ENCODE measurements around the gene IDH3B. TPM values are rescaled to one million over a fixed set of nuclear protein-coding genes. Genes with fewer than 3 reads are reported as not detected.
A peak's percentile ranks its signal among the peaks of the same experiment; 100 is the strongest.

IDH3B gene
- total and polyA plus RNA-seq, 2 of the 13 experiments (the other 11 are each of a cell fraction or from before 2014, with no cell fraction given): 215 to 254 TPM

- TF ChIP-seq, protein P1, sequence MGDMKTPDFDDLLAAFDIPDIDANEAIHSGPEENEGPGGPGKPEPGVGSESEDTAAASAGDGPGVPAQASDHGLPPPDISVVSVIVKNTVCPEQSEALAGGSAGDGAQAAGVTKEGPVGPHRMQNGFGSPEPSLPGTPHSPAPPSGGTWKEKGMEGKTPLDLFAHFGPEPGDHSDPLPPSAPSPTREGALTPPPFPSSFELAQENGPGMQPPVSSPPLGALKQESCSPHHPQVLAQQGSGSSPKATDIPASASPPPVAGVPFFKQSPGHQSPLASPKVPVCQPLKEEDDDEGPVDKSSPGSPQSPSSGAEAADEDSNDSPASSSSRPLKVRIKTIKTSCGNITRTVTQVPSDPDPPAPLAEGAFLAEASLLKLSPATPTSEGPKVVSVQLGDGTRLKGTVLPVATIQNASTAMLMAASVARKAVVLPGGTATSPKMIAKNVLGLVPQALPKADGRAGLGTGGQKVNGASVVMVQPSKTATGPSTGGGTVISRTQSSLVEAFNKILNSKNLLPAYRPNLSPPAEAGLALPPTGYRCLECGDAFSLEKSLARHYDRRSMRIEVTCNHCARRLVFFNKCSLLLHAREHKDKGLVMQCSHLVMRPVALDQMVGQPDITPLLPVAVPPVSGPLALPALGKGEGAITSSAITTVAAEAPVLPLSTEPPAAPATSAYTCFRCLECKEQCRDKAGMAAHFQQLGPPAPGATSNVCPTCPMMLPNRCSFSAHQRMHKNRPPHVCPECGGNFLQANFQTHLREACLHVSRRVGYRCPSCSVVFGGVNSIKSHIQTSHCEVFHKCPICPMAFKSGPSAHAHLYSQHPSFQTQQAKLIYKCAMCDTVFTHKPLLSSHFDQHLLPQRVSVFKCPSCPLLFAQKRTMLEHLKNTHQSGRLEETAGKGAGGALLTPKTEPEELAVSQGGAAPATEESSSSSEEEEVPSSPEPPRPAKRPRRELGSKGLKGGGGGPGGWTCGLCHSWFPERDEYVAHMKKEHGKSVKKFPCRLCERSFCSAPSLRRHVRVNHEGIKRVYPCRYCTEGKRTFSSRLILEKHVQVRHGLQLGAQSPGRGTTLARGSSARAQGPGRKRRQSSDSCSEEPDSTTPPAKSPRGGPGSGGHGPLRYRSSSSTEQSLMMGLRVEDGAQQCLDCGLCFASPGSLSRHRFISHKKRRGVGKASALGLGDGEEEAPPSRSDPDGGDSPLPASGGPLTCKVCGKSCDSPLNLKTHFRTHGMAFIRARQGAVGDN (CRISPR knock-in tag; IDR thresholded peaks at IDR 0.05): 0 out of 2 replicates have a peak, but pooled peaks have one; percentile 20
- TF ChIP-seq ZNF567 (CRISPR knock-in tag; IDR thresholded peaks at IDR 0.05; ENCODE audit: borderline replicate concordance): no peak
- no peak for TF ChIP-seq RFXANK (CRISPR knock-in tag; IDR thresholded peaks at IDR 0.05)
- TF ChIP-seq CAMTA2 (CRISPR knock-in tag; IDR thresholded peaks at IDR 0.05; ENCODE audit: borderline replicate concordance): no peak
Observed at GRCh38 chr20:2707353-2708072, 43.5 kb upstream of the IDH3B start (continued).

DNA sequence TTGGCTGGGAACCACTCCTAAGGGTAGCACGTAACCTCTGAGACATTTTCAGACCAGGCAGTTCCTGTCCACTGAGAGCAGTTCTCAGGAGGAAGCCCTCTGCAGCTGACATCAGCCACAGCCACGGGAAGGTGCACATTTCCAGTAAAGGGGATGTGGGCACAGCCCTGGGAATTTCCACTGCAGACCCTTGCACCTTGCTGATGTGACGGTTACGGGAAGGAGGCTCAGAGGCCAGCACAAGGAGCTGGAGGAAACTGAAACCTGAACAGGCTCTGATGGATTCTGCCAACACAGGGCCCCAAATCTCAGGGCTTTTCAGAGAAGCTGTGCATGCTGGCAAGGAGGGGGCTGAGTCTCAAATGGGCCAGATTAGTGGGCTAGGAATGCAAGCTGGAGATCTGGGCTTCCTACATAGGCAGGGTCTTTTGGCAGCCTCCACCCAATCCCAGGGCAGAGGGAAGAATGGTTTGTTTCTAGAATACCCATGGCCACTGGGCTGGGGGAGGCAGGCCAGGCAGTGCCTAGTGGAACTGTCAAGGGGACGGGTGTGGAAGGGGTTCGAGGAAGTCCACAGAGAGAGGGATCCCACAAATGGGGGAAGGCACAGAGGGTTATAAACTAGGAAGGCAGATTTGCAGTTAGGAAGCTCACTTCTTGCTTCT lies 42.8 kb upstream of the IDH3B start:
- BruUV-seq (replicated peaks): no TSS peak
- peaks cover 22 to 78% of the 10 kb centered on the region in 2 experiments; a peak in 4 of 5 replicates for H3K27me3 ChIP-seq (ENCODE audit: control insufficient read depth in 1 of 2, insufficient read depth in 2 of 2, low read length in 2 of 2)
- intact Hi-C loops (cut with micrococcal nuclease; ENCODE audit: unreplicated experiment) (no loop called here), in situ Hi-C loops (cut with HindIII; ENCODE audit: extremely low pct_ligation_motif_present, low pct_unique_long_range_greater_than_20kb) (no loop called here)
- H4K20me1 ChIP-seq (ENCODE audit: insufficient read depth, low read length): no peaks in the 10 kb centered on the region
- no peak overlapping the region for H3K27ac ChIP-seq (ENCODE audit: extremely low read length, insufficient read depth, low read length)
- peak; percentile 15; the same call in 2 of the 3 replicates for ATAC-seq
- WGBS (ENCODE audit: low lambda C conversion rate): 13% methylated on average over 6 of the region's 6 CpGs
- ChIA-PET CTCF (ENCODE audit: low intra/inter-chr PET ratio, low total read pairs) (no interaction called here), POLR2A (no interaction called here)
- no peak overlapping the region for H3K4me3 ChIP-seq (replicated peaks in 1 of 3; ENCODE audit: insufficient read depth in 1 of 3, low read depth in 2 of 3, low read length in 3 of 3)
- no peak overlapping the region for H3K9ac ChIP-seq (ENCODE audit: insufficient read depth, low read depth, low read length)
- H3K79me2 ChIP-seq (ENCODE audit: insufficient read depth, low read length): no peaks in the 10 kb centered on the region
- H3K9me3 ChIP-seq (ENCODE audit: low read length): no peaks in the 10 kb centered on the region
- H3K4me1 ChIP-seq (ENCODE audit: insufficient read depth, low read length): peaks cover 14% of the 10 kb centered on the region
- H3K36me3 ChIP-seq (replicated peaks in 1 of 2; ENCODE audit: control insufficient read depth in 1 of 2, insufficient read depth in 2 of 2, low read length in 2 of 2): no peaks in the 10 kb centered on the region
- no peak for FAIRE-seq
- H3K4me2 ChIP-seq (ENCODE audit: low read depth, low read length): peak overlapping the region; percentile 9
- DNase-seq (ENCODE audit: low spot score): no peak
- H2AFZ ChIP-seq (ENCODE audit: low read length): no peak overlapping the region
- TF ChIP-seq SNAPC5 (CRISPR knock-in tag; IDR thresholded peaks at IDR 0.05; ENCODE audit: borderline replicate concordance) (no peak), ADNP (CRISPR knock-in tag; IDR thresholded peaks at IDR 0.05) (no peak), ZNF281 (CRISPR knock-in tag; IDR thresholded peaks at IDR 0.05; ENCODE audit: borderline replicate concordance) (no peak), SETDB1 (CRISPR knock-in tag; IDR thresholded peaks at IDR 0.05; ENCODE audit: borderline replicate concordance) (no peak), HNRNPK (IDR thresholded peaks at IDR 0.05; ENCODE audit: low read depth, low read length, poor library complexity, severe bottlenecking) (no peak), XRCC5 (optimal IDR thresholded peaks at IDR 0.05; ENCODE audit: low read length) (no peak), MXD4 (CRISPR knock-in tag; IDR thresholded peaks at IDR 0.05) (no peak), RARA (CRISPR knock-in tag; IDR thresholded peaks at IDR 0.05) (no peak), NFE2L1 (CRISPR knock-in tag; IDR thresholded peaks at IDR 0.05; ENCODE audit: borderline replicate concordance) (no peak), NBN (conservative IDR thresholded peaks at IDR 0.05) (no peak), ZZZ3 (CRISPR knock-in tag; IDR thresholded peaks at IDR 0.05; ENCODE audit: borderline replicate concordance) (no peak), PITX1 (CRISPR knock-in tag; IDR thresholded peaks at IDR 0.05) (no peak)

Measured in HepG2 (cell line).